ENCODE data around the gene ZNF141.

The ZNF141 gene

GRCh38 chr4:328729-329128 lies 8.9 kb upstream of the ZNF141 start:
- H3K9ac ChIP-seq = no peak overlapping the region
- H3K4me1 ChIP-seq (ENCODE audit: low read depth, poor library complexity, severe bottlenecking) = no peaks in the 10 kb centered on the region
- H3K79me2 ChIP-seq (ENCODE audit: insufficient read depth, low read depth) = no peaks in the 10 kb centered on the region
- H3K4me3 ChIP-seq (IDR thresholded peaks at IDR 0.05; ENCODE audit: insufficient read depth, low read depth, low read length) = no peak overlapping the region
- H3K27ac ChIP-seq = no peak overlapping the region
- TF ChIP-seq CTCF (conservative IDR thresholded peaks at IDR 0.05; ENCODE audit: low read depth, low read length) = no peak
- no peaks in the 10 kb centered on the region for H3K36me3 ChIP-seq (ENCODE audit: insufficient read depth)
- H3K4me2 ChIP-seq = no peak overlapping the region
- no peaks in the 10 kb centered on the region for H4K20me1 ChIP-seq (ENCODE audit: insufficient read depth)
- no peaks in the 10 kb centered on the region for H3K27me3 ChIP-seq (ENCODE audit: insufficient read depth, low read depth)
- no peak overlapping the region for H2AFZ ChIP-seq (ENCODE audit: low read depth)

- H4K20me1 ChIP-seq (ENCODE audit: insufficient read depth) = no peaks in the 10 kb centered on the region
- no peaks in the 10 kb centered on the region for H3K79me2 ChIP-seq (ENCODE audit: insufficient read depth, low read depth)
- H3K4me3 ChIP-seq (IDR thresholded peaks at IDR 0.05; ENCODE audit: insufficient read depth, low read depth, low read length) = no peak overlapping the region
- H3K27ac ChIP-seq = no peak overlapping the region
- H3K4me2 ChIP-seq = no peak overlapping the region
- H3K9ac ChIP-seq = no peak overlapping the region
- no peaks in the 10 kb centered on the region for H3K27me3 ChIP-seq (ENCODE audit: insufficient read depth, low read depth)
- no peaks in the 10 kb centered on the region for H3K4me1 ChIP-seq (ENCODE audit: low read depth, poor library complexity, severe bottlenecking)
- no peaks in the 10 kb centered on the region for H3K36me3 ChIP-seq (ENCODE audit: insufficient read depth)
- no peak overlapping the region for H2AFZ ChIP-seq (ENCODE audit: low read depth)
- TF ChIP-seq CTCF (conservative IDR thresholded peaks at IDR 0.05; ENCODE audit: low read depth, low read length) = no peak
Measured at GRCh38 chr4:335515-335914, 2.1 kb upstream of the ZNF141 start.

GRCh38 chr4:336099-336892 lies 1.3 kb upstream of the ZNF141 start:
- Histone ChIP-seq H3K9ac (no peak overlapping the region), H3K4me2 (no peak overlapping the region), H3K4me1 (ENCODE audit: low read depth, poor library complexity, severe bottlenecking) (no peaks in the 10 kb centered on the region), H3K27ac (no peak overlapping the region), H3K27me3 (ENCODE audit: insufficient read depth, low read depth) (no peaks in the 10 kb centered on the region), H3K4me3 (IDR thresholded peaks at IDR 0.05; ENCODE audit: insufficient read depth, low read depth, low read length) (no peak overlapping the region), H3K36me3 (ENCODE audit: insufficient read depth) (no peaks in the 10 kb centered on the region), H3K79me2 (ENCODE audit: insufficient read depth, low read depth) (no peaks in the 10 kb centered on the region), H4K20me1 (ENCODE audit: insufficient read depth) (no peaks in the 10 kb centered on the region), H2AFZ (ENCODE audit: low read depth) (no peak overlapping the region)
- no peak for TF ChIP-seq CTCF (conservative IDR thresholded peaks at IDR 0.05; ENCODE audit: low read depth, low read length)

- no peak overlapping the region for H2AFZ ChIP-seq (ENCODE audit: low read depth)
- no peak for TF ChIP-seq CTCF (conservative IDR thresholded peaks at IDR 0.05; ENCODE audit: low read depth, low read length)
- no peak overlapping the region for H3K9ac ChIP-seq
- no peak overlapping the region for H3K4me3 ChIP-seq (IDR thresholded peaks at IDR 0.05; ENCODE audit: insufficient read depth, low read depth, low read length)
- no peaks in the 10 kb centered on the region for H3K79me2 ChIP-seq (ENCODE audit: insufficient read depth, low read depth)
- no peaks in the 10 kb centered on the region for H3K27me3 ChIP-seq (ENCODE audit: insufficient read depth, low read depth)
- no peaks in the 10 kb centered on the region for H3K36me3 ChIP-seq (ENCODE audit: insufficient read depth)
- no peaks in the 10 kb centered on the region for H3K4me1 ChIP-seq (ENCODE audit: low read depth, poor library complexity, severe bottlenecking)
- H4K20me1 ChIP-seq (ENCODE audit: insufficient read depth) = no peaks in the 10 kb centered on the region
- no peak overlapping the region for H3K4me2 ChIP-seq
- no peak overlapping the region for H3K27ac ChIP-seq
Measured at GRCh38 chr4:336893-337142, 796 bp upstream of the ZNF141 start.
